NT2/D1 (cell line): ENCODE measurements around the gene PCARE.

Source experiments
- DNase-seq: peaks from one replicate; pipeline ENCODE4 v3.0.0-alpha.2; 2011; ENCODE audit warnings: low read depth, low spot score
- H3K27me3 ChIP-seq: 2 replicates; pipeline ENCODE4 v1.6.0; 2011; ENCODE audit warnings: mild to moderate bottlenecking; ENCODE audit not compliant: insufficient read length, insufficient read depth
- H3K36me3 ChIP-seq: 2 replicates; pipeline ENCODE4 v1.6.1; 2011; ENCODE audit warnings: mild to moderate bottlenecking, low read length, mixed read lengths; ENCODE audit not compliant: insufficient read depth, insufficient read length
- H3K4me1 ChIP-seq: 2 replicates; pipeline ENCODE4 v1.5.1; 2011; ENCODE audit not compliant: insufficient read depth, insufficient read length
- H3K4me3 ChIP-seq: 2 replicates; pipeline ENCODE4 v1.5.1; 2011; ENCODE audit warnings: low read depth; ENCODE audit not compliant: insufficient read length
- H3K9ac ChIP-seq: 2 replicates; pipeline ENCODE4 v1.6.0; 2011; ENCODE audit warnings: low read depth; ENCODE audit not compliant: insufficient read length
- H3K9me3 ChIP-seq: 2 replicates; pipeline ENCODE4 v1.5.1; 2011; ENCODE audit warnings: mild to moderate bottlenecking, low read length; ENCODE audit not compliant: insufficient read depth
- SUZ12 ChIP-seq: IDR thresholded peaks from 2 replicates; pipeline ENCODE4 v1.6.1; 2011; ENCODE audit not compliant: insufficient read length, insufficient read depth; ENCODE audit errors: extremely low read depth
- YY1 ChIP-seq: IDR thresholded peaks from 2 replicates; pipeline ENCODE4 v1.6.1; 2011; ENCODE audit not compliant: insufficient read length, insufficient read depth
- ZNF274 ChIP-seq: IDR thresholded peaks from 2 replicates; pipeline ENCODE4 v1.6.1; 2011; ENCODE audit warnings: mild to moderate bottlenecking, low read depth, low read length

PCARE gene

GRCh38 chr2:29114946-29115609 lies 40.8 kb upstream of the PCARE start, which contains the start of gene CLIP4:
CLIP4 (plus strand) TSS chr2:29115415; CDS start chr2:29121389, 5,974 bp downstream.
- Histone ChIP-seq H3K27me3 (peaks cover 56% of the 10 kb centered on the region), H3K36me3 (no peaks in the 10 kb centered on the region), H3K4me1 (no peaks in the 10 kb centered on the region), H3K9me3 (no peaks in the 10 kb centered on the region), H3K9ac (peak within 1 kb of the TSS; percentile 62), H3K4me3 (peak within 1 kb of the TSS; percentile 46)
- no peak for DNase-seq
- TF ChIP-seq ZNF274, result no peak
- peak; percentile 44 for TF ChIP-seq SUZ12

DNA sequence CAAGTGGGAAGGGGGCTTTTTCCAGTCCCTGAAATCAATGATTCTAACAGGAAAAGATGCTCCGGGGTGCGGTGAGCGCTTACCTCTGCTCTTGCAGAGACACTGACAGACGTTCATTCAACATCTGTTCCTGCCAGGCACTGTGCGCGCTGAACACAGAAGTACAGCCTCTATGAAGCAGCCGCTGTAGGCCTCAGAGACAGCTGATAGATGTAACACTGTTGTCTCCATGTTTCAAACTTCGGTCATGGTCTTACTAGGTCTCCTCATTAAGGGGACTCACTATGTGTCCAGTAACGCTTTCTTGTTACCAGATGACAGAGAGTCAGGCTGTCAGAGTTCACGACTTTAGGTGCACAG lies 40.2 kb upstream of the PCARE start:
- DNase-seq, result no peak
- Histone ChIP-seq H3K4me1 (no peaks in the 10 kb centered on the region), H3K36me3 (no peaks in the 10 kb centered on the region), H3K27me3 (peaks cover 56% of the 10 kb centered on the region), H3K9me3 (no peaks in the 10 kb centered on the region), H3K4me3 (peak overlapping the region; percentile 46), H3K9ac (no peak overlapping the region)
- no peak for TF ChIP-seq SUZ12
- TF ChIP-seq YY1, result no peak
- no peak for TF ChIP-seq ZNF274

DNA sequence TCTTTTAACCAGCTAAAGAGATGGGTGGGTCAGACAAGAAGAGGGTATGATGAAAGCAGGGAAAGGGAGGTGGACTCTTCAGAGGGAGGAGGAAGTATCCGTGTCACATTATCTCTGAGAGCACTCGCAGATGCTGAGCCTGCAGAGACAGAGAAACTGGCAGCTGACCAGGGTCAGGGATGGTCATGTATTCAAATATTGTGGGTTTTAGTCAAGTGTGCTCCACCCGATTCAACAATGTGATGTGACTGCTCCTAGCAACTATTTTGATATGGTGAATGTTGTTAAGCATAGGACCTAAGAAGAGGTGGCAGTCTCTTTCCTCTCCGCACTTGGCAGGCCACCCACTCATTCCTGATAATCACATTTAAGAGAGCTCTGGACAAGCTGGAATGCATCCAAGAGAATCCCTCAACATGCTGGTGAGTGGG lies 39.6 kb upstream of the PCARE start:
- Histone ChIP-seq H3K9me3 (no peaks in the 10 kb centered on the region), H3K4me1 (no peaks in the 10 kb centered on the region), H3K36me3 (no peaks in the 10 kb centered on the region), H3K9ac (no peak overlapping the region), H3K27me3 (peaks cover 56% of the 10 kb centered on the region), H3K4me3 (no peak overlapping the region)
- TF ChIP-seq ZNF274, result no peak
- no peak for TF ChIP-seq YY1
- no peak for TF ChIP-seq SUZ12
- DNase-seq, result no peak

- no peaks in the 10 kb centered on the region for H3K9me3 ChIP-seq
- H3K36me3 ChIP-seq, result no peaks in the 10 kb centered on the region
- TF ChIP-seq YY1, result no peak
- TF ChIP-seq SUZ12, result no peak
- no peak for TF ChIP-seq ZNF274
- DNase-seq, result no peak
- no peak overlapping the region for H3K4me3 ChIP-seq
- H3K4me1 ChIP-seq, result no peaks in the 10 kb centered on the region
- no peak overlapping the region for H3K9ac ChIP-seq
- H3K27me3 ChIP-seq, result peaks cover 55% of the 10 kb centered on the region
Measured at GRCh38 chr2:29113027-29113686, 38.8 kb upstream of the PCARE start.

DNA sequence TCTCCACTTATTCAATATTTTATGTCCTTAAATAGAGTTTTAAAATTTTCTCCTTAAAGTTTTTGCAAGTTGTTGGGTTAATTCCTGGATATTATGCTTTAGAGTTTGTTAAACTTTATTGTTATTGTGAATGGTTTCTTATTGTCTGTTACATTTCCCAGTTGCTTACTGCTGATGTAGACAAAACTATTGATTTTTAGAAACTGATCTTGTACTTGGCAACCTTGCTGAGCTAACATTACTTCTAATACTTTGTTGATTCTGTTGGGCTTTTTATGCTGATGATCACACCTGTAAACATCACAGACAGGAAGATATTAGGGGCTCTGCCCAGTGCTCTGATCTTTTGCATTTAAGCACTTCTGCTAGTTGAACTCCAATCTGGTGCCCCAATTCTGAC lies 38.1 kb upstream of the PCARE start:
- TF ChIP-seq SUZ12 (no peak), YY1 (no peak), ZNF274 (no peak)
- no peaks in the 10 kb centered on the region for H3K4me1 ChIP-seq

DNA sequence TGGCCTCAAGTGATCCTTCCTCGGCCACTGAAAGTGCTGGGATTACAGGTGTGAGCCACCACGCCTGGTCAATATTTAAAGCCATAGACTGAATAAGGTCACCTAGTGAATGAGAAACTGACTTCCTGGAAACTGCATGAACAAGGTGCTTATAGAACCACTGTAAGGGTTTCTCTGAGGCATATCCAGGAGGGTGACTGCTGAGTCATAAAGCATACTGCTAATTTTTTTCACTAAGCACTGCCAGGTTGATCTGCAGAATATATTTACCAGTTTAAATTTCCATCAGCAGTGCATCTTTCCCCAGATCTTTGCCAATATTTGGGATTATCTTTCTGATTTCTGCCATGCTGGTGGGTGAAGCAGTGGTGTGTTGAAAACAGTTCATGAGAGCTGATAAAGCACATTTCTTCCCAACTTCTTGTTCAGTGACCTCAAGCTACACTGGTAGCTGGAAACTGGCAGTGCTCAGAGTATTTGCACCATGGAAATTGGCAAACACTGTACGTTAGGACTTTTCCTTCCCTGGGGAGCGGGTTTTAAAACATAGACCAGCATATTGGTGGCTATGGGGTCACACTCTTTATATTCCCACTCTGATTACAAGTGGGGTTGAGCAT lies 36.7 kb upstream of the PCARE start:
- no peaks in the 10 kb centered on the region for H3K4me1 ChIP-seq
- no peak for TF ChIP-seq ZNF274
- DNase-seq, result no peak

More for the DNA sequence above, 38.1 kb upstream of the PCARE start:
- Histone ChIP-seq H3K27me3 (peaks cover 48% of the 10 kb centered on the region), H3K9ac (no peak overlapping the region), H3K9me3 (no peaks in the 10 kb centered on the region), H3K36me3 (no peaks in the 10 kb centered on the region), H3K4me3 (no peak overlapping the region)
- DNase-seq, result no peak

DNA sequence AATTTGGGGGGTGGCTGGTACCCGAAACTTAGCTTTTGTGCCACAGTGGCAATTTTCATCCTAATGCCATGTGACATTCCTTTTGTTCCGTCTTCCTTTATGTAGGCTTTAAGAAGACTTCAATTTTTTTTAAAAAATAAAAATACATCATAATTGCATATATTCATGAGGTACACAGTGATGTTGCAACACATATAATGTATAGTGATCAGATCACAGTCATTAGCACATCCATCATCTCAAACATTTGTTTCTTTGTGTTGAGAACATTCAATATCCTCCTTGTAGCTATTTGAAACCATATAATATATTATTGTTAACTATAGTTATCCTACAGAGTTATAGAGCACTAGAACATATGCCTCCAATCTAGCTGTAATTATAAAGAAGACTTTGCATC lies 34.9 kb upstream of the PCARE start:
- no peaks in the 10 kb centered on the region for H3K4me1 ChIP-seq

More for the DNA sequence above, 36.7 kb upstream of the PCARE start:
- no peaks in the 10 kb centered on the region for H3K9me3 ChIP-seq
- H3K9ac ChIP-seq, result no peak overlapping the region
- no peak overlapping the region for H3K4me3 ChIP-seq
- no peaks in the 10 kb centered on the region for H3K36me3 ChIP-seq
- peaks cover 34% of the 10 kb centered on the region for H3K27me3 ChIP-seq

More for the DNA sequence above, 34.9 kb upstream of the PCARE start:
- TF ChIP-seq ZNF274 (no peak), SUZ12 (no peak), YY1 (no peak)
- DNase-seq, result no peak
- Histone ChIP-seq H3K36me3 (no peaks in the 10 kb centered on the region), H3K9ac (no peak overlapping the region), H3K9me3 (no peaks in the 10 kb centered on the region), H3K4me3 (no peak overlapping the region), H3K27me3 (peaks cover 18% of the 10 kb centered on the region)
